GM19239 (cell line): ENCODE data around the gene KCNT2.

ENCODE experiments used
- DNase-seq: peaks from one replicate; pipeline ENCODE4 v3.0.0; 2011; ENCODE audit warnings: low spot score; ENCODE audit not compliant: insufficient read length
- FAIRE-seq: peaks from 2 replicates; lab custom pipeline; 2011; peaks lifted over from hg19 to GRCh38; lab: Jason Lieb, UNC

Gene KCNT2

GRCh38 chr1:196366817-196367495 lies 241.3 kb downstream of the KCNT2 start:
- no peak for FAIRE-seq
- no peak for DNase-seq

- no peak for DNase-seq
- no peak for FAIRE-seq
Observed at GRCh38 chr1:196361112-196361714, 247.0 kb downstream of the KCNT2 start.

- no peak for DNase-seq
Observed at GRCh38 chr1:196357913-196358312, 250.3 kb downstream of the KCNT2 start.

GRCh38 chr1:196355206-196355786 lies 252.9 kb downstream of the KCNT2 start:
- FAIRE-seq (peak; percentile 28), DNase-seq (no peak)

More at GRCh38 chr1:196357913-196358312, 250.3 kb downstream of the KCNT2 start:
- no peak for FAIRE-seq

GRCh38 chr1:196344453-196344852 lies 263.8 kb downstream of the KCNT2 start:
- FAIRE-seq, result no peak
- no peak for DNase-seq

GRCh38 chr1:196324345-196324744 lies 283.9 kb downstream of the KCNT2 start:
- FAIRE-seq (no peak), DNase-seq (no peak)

GRCh38 chr1:196323869-196324268 lies 284.4 kb downstream of the KCNT2 start:
- DNase-seq, result no peak
- FAIRE-seq, result no peak

- FAIRE-seq (no peak), DNase-seq (no peak)
Observed at GRCh38 chr1:196319301-196319700, 288.9 kb downstream of the KCNT2 start.

- FAIRE-seq (no peak), DNase-seq (no peak)
Observed at GRCh38 chr1:196317535-196318522, 290.4 kb downstream of the KCNT2 start.

GRCh38 chr1:196312739-196313138 lies 295.5 kb downstream of the KCNT2 start:
- FAIRE-seq (no peak), DNase-seq (no peak)

- FAIRE-seq, result no peak
- DNase-seq, result no peak
Observed at GRCh38 chr1:196309386-196309785, 298.9 kb downstream of the KCNT2 start.

GRCh38 chr1:196308176-196308575 lies 300.1 kb downstream of the KCNT2 start:
- DNase-seq (no peak), FAIRE-seq (no peak)

GRCh38 chr1:196306421-196306820 lies 301.8 kb downstream of the KCNT2 start:
- FAIRE-seq (no peak), DNase-seq (no peak)

- no peak for DNase-seq
- no peak for FAIRE-seq
Observed at GRCh38 chr1:196305216-196305615, 303.0 kb downstream of the KCNT2 start.

- FAIRE-seq (no peak), DNase-seq (no peak)
Observed at GRCh38 chr1:196302981-196303380, 305.3 kb downstream of the KCNT2 start.

GRCh38 chr1:196302420-196302819 lies 305.8 kb downstream of the KCNT2 start:
- DNase-seq (no peak), FAIRE-seq (no peak)

GRCh38 chr1:196295766-196296165 lies 312.5 kb downstream of the KCNT2 start:
- DNase-seq (no peak), FAIRE-seq (no peak)

GRCh38 chr1:196278816-196279215 lies 329.4 kb downstream of the KCNT2 start:
- no peak for DNase-seq
- no peak for FAIRE-seq

GRCh38 chr1:196277860-196278259 lies 330.4 kb downstream of the KCNT2 start:
- FAIRE-seq, result no peak
- DNase-seq, result no peak

GRCh38 chr1:196271212-196271947 lies 336.9 kb downstream of the KCNT2 start:
- FAIRE-seq (no peak), DNase-seq (no peak)
